A673 (cell line): ENCODE data around the gene MRPL27.

Source experiments
- EZH2 ChIP-seq: fragments of 200-600 bp; sonication (generic); IDR thresholded peaks from 2 replicates; pipeline ENCODE4 v1.6.1; 2017; ENCODE audit warnings: borderline replicate concordance, low read depth, mild to moderate bottlenecking, mixed read lengths, antibody characterized with exemption, low read length; ENCODE audit not compliant: poor library complexity, severe bottlenecking
- TF ChIP-seq, protein P1 (sequence below): fragments of 300-800, 200-600 bp; sonication (generic); conservative IDR thresholded peaks from 2 replicates; pipeline ENCODE4 v1.5.1; 2017; ENCODE audit warnings: low read depth, mild to moderate bottlenecking, antibody characterized with exemption, low read length, moderate library complexity, mixed read lengths

- no peak for TF ChIP-seq EZH2
- TF ChIP-seq, protein P1, sequence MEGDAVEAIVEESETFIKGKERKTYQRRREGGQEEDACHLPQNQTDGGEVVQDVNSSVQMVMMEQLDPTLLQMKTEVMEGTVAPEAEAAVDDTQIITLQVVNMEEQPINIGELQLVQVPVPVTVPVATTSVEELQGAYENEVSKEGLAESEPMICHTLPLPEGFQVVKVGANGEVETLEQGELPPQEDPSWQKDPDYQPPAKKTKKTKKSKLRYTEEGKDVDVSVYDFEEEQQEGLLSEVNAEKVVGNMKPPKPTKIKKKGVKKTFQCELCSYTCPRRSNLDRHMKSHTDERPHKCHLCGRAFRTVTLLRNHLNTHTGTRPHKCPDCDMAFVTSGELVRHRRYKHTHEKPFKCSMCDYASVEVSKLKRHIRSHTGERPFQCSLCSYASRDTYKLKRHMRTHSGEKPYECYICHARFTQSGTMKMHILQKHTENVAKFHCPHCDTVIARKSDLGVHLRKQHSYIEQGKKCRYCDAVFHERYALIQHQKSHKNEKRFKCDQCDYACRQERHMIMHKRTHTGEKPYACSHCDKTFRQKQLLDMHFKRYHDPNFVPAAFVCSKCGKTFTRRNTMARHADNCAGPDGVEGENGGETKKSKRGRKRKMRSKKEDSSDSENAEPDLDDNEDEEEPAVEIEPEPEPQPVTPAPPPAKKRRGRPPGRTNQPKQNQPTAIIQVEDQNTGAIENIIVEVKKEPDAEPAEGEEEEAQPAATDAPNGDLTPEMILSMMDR = no peak
Measured at GRCh38 chr17:50323060-50323459, 49.9 kb downstream of the MRPL27 start.
